ENCODE data around the gene DPH5.

- TF ChIP-seq CTCF (IDR thresholded peaks at IDR 0.05) (no peak), POLR2A (IDR thresholded peaks at IDR 0.05; ENCODE audit: low read depth) (no peak), POLR2AphosphoS5 (IDR thresholded peaks at IDR 0.05) (no peak), EP300 (IDR thresholded peaks at IDR 0.05) (no peak)
Measured at GRCh38 chr1:100952104-100952745, 73.4 kb downstream of the DPH5 start.

Measured in esophagus muscularis mucosa (tissue), 4 donors.